HG03469 (cell line): Measurements from ENCODE around the gene AGBL4.

Experiments used
- ATAC-seq: cut with Tn5 transposase; IDR thresholded peaks from one replicate; pipeline ENCODE4 v1.9.1; 2021; ENCODE audit warnings: mild to moderate bottlenecking, moderate library complexity, moderate number of reproducible peaks; ENCODE audit not compliant: unreplicated experiment

AGBL4 gene

DNA sequence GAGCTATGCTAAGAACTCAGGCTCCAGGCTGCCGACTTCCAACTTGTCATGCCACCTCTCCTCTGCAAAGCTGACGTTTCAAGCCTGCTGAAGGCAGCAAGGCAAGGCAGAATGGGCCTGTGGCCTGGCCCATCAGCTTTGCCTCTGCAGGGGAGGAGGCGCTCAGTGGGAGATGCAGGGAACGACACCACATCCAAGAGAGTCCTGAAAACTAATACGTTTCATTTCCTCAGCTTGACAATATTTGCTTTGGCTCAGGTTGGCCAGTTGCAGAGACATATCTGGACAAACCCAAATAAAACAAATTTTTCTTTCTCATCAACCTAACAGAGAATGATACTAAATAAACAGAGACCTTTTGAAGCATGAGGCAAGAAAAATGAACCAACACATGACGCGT is 1282.4 kb downstream of the AGBL4 start:
- ATAC-seq = no peak

DNA sequence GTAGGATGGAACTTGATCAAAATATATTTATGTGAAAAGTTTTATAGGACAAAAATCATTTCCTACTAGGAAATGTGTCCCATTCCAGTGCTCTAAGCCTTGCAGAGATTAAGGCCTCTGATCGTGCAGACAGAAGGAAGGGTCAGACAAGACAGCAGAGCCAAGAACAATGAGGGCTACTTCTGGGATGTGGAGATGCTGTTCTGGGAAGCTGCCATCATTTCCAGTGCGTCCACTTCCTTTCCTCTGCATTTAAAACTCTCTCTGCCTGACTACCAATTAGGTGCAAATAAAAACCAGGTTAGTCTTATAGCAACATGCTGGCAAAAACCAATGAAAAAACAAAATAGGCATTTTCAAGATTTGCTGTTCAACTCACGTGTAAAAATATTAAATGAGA is 1283.1 kb downstream of the AGBL4 start:
- ATAC-seq = no peak

DNA sequence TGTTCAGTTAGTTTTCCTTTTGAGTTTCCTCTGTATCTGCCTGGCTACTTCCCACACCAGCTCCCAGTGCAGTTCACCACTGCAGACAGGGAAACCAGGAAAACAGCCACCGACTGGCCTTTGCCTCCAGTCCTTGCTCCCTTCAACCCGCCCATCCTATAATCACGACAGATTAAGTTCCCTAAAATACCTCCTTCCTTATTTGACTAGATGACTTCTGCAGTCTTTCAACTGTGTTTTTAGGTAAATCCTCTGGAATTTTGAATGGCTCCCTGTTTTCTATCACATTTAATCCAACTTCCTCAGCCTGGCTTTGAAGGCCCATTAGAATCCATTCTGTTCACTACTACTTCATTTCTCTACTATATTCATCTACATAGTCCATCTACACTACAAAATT is 1284.7 kb downstream of the AGBL4 start:
- no peak for ATAC-seq

DNA sequence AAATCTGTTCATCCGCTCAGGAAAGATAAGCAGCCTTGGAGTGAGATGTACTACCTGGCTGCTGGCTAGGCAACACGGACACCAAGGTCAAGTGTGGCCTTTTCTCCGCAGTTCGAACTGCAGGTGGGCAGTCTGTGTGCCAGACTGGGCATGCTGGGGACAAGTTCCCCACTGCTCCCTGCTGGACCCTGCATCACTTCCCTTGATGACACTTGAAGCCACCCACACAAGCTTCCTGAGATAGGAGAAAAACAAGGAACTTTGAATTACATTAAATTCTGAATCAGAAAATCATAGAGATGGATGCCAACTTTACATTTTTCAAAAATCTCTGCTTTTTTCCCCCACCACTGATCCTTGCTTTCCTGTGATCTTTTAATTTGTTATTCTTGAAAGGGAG is 1285.4 kb downstream of the AGBL4 start:
- no peak for ATAC-seq

DNA sequence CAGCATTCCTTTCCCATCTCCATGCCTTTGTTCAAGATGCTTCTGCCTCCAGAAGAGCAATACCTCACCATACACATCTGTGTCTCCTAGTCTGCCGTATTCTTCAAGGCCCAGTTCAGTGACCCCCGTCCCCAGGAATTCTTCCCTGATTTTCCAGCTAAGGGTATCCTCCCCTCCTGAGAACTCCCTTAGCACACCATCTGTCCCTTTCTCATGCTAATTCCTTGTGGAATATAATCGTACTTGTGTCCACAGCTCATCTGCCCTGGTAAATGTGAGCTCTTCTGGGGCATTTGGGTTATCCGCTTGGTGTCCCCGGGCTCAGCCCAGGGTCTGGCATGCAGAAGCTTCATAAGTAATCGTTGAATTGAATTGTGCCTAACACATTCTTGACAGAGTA is 1288.0 kb downstream of the AGBL4 start:
- ATAC-seq = no peak

DNA sequence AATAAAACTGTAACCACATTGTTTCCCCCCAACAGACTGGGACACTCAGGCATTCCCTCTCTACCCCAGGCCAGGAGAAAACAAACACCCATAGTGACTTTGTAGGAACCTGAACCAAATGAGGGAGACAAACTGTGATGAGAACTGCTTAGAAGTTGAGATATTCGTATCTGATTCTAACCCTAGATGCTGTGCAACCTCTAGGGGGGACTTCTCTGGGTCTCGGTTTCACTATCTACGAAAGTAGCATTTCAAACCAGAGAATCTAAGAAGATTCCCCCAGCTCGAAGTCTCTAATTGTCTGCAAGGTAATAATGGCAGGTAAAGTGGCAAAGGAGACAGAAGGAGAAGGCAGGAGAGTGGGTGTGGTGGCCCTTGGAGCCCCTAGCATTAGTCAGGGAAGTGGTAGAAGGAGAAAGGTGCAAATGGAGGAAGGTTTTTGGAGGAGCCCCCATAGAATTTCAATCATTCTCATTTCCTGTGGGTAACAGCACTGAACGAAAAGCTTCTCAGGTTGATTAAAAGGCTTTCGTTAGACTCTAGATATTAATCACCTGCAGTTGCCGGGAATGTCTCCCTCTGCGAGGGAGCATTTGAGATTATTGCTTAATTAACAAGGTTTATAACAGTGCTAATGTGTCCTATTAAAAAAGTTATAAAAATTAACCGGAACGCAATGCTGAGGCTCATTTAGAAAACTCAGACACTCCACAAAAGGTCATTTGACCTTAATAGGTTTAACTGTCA is 1293.4 kb downstream of the AGBL4 start:
- peak; percentile 45 for ATAC-seq

DNA sequence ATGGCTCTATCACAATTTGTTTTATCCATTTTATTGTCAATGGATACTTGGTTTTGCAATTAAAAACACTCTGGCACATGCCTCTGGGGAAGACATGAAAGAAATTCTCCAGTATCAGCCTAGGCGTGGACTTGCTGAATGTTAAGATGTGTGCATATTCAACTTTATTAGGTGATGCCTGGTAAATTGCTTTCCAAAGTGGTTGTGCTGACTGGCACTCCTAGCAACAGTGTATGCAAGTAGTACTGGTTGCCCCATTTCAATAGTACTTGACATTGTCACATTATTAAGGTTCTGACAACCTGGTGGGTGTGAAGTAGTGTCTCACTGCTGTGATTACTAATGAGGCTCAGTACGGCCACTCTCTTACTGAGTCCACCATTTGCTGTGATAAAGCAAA is 1295.2 kb downstream of the AGBL4 start:
- ATAC-seq = no peak

DNA sequence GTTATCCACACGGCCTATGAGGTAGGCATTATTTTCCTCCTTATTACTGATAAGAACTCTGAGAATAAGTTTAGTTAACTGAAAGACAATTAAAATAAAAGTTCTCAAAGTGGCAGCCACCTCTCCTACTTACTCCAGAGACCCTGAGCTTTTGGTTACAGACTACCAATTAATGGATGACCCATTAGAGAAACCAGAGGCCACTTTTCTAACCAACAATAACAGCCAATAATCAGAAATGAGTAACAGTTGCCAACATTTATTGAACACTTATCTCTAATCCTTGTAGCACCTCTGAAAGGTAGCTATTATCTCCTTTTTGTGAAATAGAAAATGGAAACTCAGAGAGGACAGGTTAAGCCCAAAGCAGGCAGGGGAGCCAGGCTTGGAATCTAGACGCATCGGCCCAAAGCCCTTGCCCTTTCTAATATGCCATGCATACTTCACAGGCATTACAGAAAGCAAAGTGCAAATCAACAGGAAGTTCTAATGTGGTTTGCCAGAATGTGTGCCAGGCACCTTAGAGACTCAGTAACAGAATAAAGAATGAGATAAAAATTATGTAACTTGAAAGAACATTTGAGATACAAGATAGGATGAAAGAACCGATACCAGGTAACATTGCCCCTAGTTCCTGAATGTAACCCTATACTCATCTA is 1297.1 kb downstream of the AGBL4 start:
- ATAC-seq = no peak

DNA sequence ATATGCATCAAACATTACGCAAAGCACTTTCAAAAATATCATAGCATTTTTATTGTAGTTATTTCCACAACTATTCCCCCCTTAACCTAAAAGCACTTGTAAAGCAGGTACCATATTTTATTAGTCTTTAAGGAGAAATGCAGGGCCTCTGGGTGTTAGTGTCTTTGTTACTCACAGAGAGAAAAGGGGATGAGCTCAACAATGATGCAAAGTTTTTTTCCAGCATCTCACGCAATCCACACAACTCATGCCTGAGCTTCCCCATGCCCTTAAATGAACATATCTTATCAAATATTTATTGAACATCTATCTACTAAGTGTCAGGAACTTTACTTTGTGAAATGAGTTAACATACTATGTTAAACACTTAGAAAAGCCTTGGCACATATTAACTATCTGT is 1297.6 kb downstream of the AGBL4 start:
- no peak for ATAC-seq

DNA sequence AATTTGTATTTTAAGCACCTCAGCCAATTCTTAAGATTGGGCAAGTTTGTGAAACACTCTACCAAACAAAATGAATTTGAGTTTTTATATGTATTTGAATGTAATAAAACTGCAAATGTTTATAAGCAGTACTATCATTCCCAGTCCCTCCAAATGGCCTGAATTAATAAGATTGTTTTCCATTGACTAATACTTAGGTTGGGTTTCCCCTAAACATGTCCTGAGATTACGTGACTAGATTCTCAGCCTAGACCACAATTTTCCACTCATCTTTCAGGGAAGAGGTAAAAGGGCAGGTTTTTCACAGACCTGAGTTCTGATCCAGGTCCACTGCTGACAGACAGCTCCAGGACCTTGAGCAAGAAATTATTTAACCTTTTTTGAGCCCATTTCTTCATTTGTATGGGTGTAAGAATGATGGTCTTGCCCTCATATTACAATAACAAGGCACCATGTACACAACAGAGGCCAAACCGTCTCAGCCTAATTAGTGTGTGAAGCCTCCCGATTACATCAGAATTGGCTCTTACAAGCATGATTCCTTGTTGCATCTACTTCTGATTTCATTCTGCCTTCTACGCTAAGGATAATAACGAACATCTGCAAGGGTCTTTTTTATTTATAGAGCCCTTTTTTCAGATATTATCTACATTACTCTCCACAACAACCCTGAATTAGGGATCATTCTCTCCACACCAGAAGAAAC is 1298.3 kb downstream of the AGBL4 start:
- ATAC-seq = no peak

DNA sequence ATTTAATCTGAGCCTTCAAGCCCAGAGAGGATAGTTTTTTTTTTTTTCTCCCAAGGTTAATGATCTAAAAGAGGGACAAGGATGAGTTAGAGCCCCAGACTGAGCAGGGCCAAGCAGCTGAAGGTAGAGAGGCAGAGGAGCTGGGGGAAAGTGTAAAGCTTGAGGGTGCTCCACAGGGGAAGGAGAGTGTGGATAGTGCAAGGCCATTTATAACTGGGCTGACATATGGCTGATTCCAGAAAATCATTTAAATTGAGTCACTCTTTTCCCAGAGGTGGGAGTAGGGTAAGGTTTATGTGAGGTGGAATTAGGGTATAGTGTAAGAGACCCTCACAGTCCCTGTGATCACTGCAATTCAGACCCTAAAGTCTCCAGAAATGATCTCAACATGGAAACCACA is 1302.8 kb downstream of the AGBL4 start:
- no peak for ATAC-seq

DNA sequence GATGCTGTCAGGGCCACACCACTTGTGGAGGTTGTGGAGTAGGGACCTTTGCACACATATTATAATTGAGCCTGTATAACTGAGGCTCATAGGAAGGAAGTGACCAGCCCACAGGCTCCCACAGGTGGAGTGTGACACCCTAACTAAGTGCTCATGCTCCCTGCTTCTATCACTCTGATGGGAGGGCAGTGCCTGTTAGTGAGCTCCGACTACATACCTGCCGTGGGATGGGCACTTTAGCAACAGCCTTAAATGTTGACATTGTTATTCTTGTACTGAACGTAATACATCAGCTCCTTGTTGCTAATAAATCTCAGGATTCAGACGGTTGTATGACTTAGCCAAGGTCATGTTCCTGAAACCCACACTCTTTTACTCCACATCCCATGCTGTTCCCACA is 1305.0 kb downstream of the AGBL4 start:
- no peak for ATAC-seq

DNA sequence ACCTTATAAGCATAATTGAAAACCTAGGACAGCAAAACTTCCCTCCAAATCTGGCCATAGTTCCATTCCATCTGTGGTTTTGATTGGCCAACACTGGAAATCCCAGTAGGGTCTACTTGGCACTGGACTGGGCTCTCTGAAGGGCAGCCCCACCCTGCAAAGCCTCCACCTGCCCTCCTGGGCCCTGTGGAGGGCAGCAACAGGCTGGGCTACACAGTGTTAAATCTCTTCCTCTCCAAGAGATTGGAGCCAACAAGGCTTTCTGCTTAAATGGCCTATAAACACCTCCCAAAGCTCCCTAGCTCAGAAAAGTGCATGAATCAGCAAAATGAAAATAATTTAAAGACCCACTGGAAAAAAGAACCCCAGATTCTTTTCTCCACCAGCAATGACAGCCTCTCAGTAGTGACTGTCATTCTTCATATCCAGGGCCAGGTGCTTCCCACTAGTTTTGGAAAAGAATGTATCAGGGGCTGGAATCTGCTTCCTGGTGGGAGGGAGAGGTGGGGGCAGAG is 1305.6 kb downstream of the AGBL4 start:
- no peak for ATAC-seq

DNA sequence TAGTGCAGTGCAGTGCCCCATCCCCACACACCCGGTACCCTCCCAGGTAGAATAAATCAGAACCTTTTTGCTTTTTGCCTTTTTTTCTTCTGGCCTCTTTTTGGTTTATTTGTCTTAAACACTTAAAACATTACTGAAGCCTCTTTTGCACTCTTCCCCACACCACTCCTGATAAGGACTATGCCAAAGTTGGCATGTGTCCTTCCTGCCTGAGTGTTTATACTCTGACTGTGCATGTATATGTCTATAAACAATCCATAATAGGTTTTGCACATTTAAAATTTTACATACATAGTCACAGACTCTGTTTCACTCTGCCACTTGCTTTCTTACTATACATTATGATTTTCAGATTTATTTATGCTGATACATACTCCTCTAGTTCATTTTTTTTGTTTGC is 1306.7 kb downstream of the AGBL4 start:
- ATAC-seq = no peak

DNA sequence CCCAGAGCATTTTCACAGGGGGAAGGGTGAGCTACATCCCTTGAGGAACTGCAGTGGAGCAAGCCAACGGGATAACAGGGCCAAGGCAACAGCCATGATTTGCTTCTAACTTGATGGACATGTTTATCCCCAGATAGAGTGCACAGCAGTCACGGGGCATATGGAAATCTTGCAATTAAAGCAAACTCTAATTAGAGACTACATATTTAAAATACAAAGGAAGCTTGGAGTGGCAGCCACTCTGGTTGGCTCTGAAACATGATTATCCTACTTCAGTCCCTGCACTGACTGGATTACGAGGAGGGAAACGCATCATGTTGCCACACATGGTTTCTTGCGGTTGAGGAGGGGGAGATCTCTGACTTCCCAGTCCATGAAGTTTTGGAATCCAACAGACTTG is 1307.8 kb downstream of the AGBL4 start:
- no peak for ATAC-seq

DNA sequence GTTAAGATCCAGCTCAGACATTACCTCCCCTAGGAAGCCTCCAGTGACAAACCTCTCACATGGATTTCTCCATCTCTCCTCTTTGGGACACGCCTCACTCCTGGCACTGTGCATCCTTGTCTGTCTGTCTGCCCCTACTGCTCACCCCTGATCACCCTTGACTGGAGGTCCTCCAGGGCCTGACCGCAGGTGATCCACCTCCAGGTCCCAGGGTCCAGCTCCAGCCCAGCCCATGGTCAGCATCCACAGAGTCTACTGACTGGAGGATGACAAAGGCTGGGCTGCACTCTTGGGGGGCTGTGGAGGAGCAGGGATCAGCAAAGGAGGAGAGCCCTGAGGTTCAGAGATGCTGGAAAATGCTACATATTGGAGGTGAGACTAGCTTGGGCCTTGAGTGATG is 1312.8 kb downstream of the AGBL4 start:
- no peak for ATAC-seq

DNA sequence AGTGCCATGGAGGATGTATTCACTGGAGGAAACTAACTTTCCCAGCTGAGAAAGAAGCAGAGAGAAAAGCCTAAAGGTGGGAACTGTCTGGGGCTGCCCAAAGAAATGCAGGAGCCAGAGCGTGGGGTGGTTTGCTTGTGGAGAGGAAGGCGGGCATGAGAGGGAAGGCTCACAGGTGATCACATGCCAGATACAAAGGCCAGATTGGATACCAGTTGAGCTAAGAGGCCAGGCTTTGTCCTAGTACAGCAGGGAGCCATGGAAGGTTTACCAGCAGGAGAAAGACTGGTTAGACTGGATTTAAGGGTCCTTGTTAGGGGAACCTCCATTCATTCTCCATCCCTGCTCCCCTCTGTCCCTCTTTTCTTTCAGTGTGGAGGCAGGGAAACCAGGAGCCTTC is 1313.4 kb downstream of the AGBL4 start:
- ATAC-seq = no peak

DNA sequence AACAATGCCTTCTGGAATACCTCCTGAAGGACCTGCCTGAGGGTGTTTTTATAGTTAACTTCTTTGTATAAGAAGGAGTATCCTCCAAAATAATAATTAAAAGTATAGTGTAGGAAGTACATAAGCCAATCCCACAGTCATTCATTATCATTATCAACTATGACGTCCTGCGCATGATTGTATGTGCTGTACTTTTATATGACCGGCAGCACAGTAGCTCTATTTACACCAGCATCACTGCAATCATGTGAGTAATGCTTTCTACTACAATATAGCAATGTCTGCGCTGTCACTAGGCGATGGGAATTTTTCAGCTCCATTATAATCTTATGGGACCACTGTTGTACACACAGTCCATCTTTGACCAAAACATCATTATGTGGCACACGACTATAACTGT is 1319.0 kb downstream of the AGBL4 start:
- no peak for ATAC-seq

DNA sequence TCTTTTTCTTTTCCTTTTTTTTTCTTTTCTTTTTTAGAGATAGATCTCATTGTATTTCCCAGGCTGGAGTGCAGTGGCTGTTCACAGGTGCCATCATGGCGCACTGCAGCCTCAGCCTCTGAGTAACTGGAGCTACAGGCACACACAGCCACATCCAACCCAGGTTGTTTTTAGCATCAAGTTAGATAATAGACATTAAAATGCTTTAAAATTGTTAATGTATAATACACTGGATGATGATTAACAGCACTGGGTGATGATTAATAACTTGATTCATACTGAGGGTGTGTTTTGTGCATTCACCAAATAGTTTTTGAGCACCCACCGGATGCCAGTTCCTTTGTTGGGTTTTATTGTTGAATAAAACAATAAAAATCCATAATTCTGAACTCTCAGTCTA is 1322.3 kb downstream of the AGBL4 start:
- ATAC-seq = no peak

DNA sequence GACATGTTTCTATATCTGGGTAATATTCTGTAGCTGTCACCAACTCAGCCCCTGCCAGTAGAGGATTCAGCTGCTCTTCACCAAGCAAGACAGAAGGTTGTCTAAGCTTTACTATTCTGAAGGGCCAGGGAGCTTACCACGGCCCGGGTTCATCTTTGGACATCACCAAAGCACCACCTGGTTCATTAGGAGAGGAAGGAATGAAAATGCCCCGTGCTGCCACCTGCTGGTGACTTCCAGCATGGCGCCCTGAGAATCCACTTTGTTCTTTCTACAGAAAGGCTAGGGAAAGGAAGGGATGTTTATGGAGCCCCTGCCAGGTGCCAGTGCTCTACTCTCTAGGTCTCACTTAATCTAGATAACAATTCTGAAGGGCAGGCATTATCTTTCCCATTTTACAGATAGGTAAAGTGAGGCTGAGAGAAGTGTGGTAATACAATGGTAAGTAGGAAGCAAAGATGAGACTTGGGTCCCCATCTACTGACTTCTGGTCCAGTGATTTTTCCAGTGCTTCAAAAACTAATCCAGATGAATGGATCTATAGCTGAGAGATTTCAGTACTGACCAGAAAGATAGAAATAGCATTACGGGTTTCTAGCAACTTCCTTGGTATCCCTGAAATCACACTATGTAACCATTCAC is 1326.6 kb downstream of the AGBL4 start:
- ATAC-seq = peak; percentile 42

DNA sequence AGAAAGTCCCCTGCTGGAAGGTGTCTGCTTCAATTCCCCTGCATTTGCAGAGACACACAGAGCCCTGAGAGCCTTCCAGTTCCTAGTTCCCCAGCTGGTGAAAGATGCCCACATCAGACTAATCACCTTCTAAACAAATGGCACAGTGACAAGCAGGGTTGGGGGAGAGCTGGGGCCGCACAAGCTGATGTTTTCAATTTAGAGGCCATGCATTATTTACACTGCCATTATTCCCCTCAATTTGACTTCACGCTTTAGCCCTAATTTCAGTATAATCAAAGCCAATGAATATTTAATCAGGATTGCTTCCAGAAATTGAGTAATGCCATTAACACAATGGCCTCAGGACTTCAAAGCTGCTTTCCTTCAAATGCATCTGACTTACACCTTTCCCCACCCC is 1328.6 kb downstream of the AGBL4 start:
- ATAC-seq = no peak
